Cardiac muscle cell (in vitro differentiated cells and primary cell): ENCODE measurements around the gene PMF1. TPM values are rescaled to one million over a fixed set of nuclear protein-coding genes. Genes with fewer than 3 reads are reported as not detected.

Source experiments
- DNase-seq, 2 donors: peaks; one replicate each; pipeline versions ENCODE4 v3.0.0 to v3.0.0-alpha.2; 2010 to 2017; ENCODE audit warnings: low read depth in 1 of 2, low spot score in 1 of 2
- H3K27ac ChIP-seq: fragments of 200-600 bp; sonication (generic); 2 replicates; pipeline ENCODE4 v1.5.1; 2016
- H3K27me3 ChIP-seq: fragments of 200-600 bp; sonication (generic); 2 replicates; pipeline ENCODE4 v1.6.0; 2016; ENCODE audit warnings: control low read depth
- H3K36me3 ChIP-seq: fragments of 200-600 bp; sonication (generic); 2 replicates; pipeline ENCODE4 v1.5.1; 2016; ENCODE audit warnings: control low read depth
- H3K4me1 ChIP-seq: fragments of 200-600 bp; sonication (generic); 2 replicates; pipeline ENCODE4 v1.8.1; 2017; ENCODE audit warnings: low read depth, mild to moderate bottlenecking, mixed run types
- H3K4me3 ChIP-seq: fragments of 200-600 bp; sonication (generic); 2 replicates; pipeline ENCODE4 v1.5.1; 2016; ENCODE audit warnings: mild to moderate bottlenecking
- H3K9me3 ChIP-seq: fragments of 200-600 bp; sonication (generic); 2 replicates; pipeline ENCODE4 v1.5.1; 2017; ENCODE audit warnings: low read depth, mild to moderate bottlenecking, control low read depth
- polyA plus RNA-seq: library from polyadenylated mRNA; unstranded; fragments of >200 nt; fragmentation: Nextera tagmentation; extraction: Ambion mirVana; gene quantifications from 2 replicates; pipeline ENCODE4 v1.2.1, GENCODE V29; 2016
- total RNA-seq: library from RNA; depleted of rRNA; stranded (reverse); fragments of >200 nt; gene quantifications from 2 replicates; pipeline ENCODE4 v1.2.3, GENCODE V29; 2016
- TF ChIP-seq, protein P1 (sequence below): IDR thresholded peaks from 2 replicates; pipeline ENCODE4 v1.5.1; 2012; ENCODE audit warnings: low read depth, mild to moderate bottlenecking, low read length

PMF1 gene, protein sequence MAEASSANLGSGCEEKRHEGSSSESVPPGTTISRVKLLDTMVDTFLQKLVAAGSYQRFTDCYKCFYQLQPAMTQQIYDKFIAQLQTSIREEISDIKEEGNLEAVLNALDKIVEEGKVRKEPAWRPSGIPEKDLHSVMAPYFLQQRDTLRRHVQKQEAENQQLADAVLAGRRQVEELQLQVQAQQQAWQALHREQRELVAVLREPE
- 106 and 129 TPM in 2 replicates for total RNA-seq
- 133 and 151 TPM in 2 replicates for polyA plus RNA-seq

DNA sequence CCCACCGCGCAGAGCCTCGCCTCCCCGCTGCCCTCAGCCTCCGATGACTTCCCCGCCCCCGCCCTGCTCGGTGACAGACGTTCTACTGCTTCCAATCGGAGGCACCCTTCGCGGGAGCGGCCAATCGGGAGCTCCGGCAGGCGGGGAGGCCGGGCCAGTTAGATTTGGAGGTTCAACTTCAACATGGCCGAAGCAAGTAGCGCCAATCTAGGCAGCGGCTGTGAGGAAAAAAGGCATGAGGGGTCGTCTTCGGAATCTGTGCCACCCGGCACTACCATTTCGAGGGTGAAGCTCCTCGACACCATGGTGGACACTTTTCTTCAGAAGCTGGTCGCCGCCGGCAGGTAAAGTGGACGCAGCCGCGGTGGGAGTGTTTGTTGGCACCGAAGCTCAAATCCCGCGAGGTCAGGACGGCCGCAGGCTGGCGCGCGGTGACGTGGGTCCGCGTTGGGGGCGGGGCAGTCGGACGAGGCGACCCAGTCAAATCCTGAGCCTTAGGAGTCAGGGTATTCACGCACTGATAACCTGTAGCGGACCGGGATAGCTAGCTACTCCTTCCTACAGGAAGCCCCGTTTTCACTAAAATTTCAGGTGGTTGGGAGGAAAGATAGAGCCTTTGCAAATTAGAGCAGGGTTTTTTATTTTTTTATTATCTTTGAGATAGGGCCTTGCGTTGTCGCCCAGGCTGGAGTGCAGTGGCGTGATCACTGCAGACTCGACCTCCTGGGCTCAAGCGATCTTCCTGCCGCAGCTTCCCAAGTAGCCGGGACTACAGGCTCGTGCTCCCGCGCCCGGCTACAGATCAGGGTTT lies at the start of gene PMF1:
PMF1 (plus strand) TSS at position 175 of the 811 bp plus-strand sequence; CDS start at position 184, 9 bp downstream.
- Histone ChIP-seq H3K9me3 (no peaks in the 10 kb centered on the region), H3K27me3 (no peaks in the 10 kb centered on the region), H3K36me3 (peaks cover 1% of the 10 kb centered on the region), H3K4me3 (peak within 1 kb of the TSS; percentile 48), H3K27ac (peak within 1 kb of the TSS; percentile 98), H3K4me1 (peaks cover 4% of the 10 kb centered on the region)
- DNase-seq, result peak; percentile 97
- TF ChIP-seq, protein P1, sequence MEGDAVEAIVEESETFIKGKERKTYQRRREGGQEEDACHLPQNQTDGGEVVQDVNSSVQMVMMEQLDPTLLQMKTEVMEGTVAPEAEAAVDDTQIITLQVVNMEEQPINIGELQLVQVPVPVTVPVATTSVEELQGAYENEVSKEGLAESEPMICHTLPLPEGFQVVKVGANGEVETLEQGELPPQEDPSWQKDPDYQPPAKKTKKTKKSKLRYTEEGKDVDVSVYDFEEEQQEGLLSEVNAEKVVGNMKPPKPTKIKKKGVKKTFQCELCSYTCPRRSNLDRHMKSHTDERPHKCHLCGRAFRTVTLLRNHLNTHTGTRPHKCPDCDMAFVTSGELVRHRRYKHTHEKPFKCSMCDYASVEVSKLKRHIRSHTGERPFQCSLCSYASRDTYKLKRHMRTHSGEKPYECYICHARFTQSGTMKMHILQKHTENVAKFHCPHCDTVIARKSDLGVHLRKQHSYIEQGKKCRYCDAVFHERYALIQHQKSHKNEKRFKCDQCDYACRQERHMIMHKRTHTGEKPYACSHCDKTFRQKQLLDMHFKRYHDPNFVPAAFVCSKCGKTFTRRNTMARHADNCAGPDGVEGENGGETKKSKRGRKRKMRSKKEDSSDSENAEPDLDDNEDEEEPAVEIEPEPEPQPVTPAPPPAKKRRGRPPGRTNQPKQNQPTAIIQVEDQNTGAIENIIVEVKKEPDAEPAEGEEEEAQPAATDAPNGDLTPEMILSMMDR, result no peak

DNA sequence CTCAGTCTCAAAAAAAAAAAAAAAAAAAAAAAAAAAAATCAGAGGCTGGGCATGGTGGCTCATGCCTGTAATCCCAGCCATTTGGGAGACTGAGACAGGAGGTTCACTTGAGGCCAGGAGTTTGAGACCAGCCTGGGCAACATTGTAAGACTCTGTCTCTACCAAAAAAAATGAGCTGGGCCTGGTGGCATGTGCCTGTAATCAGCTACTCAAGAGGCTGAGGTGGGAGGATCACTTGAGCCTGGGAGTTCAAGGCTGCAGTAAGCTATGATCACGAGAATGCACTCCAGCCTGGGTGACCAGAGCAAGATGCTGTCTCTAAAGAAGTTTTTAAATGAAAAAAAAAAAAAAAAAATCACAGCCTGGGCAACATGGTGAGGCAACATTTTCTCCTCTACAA lies 49.1 kb upstream of the PMF1 start:
- H3K36me3 ChIP-seq, result no peaks in the 10 kb centered on the region
- no peaks in the 10 kb centered on the region for H3K9me3 ChIP-seq
- H3K27me3 ChIP-seq, result no peaks in the 10 kb centered on the region
- no peak overlapping the region for H3K27ac ChIP-seq
- DNase-seq, result no peak
- TF ChIP-seq, protein P1, result no peak
- no peak overlapping the region for H3K4me3 ChIP-seq
- peaks cover 10% of the 10 kb centered on the region for H3K4me1 ChIP-seq

DNA sequence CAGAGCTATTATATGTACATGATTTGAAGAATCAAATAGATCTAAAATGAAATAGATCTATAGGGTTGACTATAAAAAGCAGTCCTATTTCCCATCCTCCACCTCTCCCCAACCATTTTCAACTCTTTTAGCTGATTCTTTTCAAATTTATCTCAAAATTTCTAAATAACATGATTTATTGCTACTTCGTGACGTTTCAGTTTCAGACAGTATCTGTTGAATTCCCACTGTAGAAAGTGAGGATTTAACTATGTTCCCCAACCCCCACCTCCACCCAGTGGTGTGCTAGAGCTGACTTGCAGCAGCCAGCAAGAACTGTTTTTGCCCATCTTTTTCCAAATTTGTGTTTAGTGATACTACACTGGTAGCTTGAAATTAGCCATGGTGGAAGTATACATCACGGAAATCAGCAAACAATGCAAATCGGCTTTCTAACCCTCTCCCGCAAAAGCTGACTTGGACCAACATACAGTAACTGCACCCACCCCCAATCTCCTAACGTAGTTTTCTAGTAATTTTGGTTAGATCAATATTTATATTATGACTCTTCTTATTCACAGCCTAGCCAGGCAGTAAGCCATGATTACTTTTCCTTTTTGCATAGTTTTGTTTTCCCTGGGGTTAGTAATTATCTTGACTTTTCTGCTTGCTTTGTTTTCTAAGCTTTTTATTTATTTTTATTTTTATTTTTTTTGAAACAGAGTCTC lies 48.5 kb upstream of the PMF1 start:
- Histone ChIP-seq H3K27ac (no peak overlapping the region), H3K36me3 (no peaks in the 10 kb centered on the region), H3K4me1 (peaks cover 10% of the 10 kb centered on the region), H3K9me3 (no peaks in the 10 kb centered on the region), H3K27me3 (no peaks in the 10 kb centered on the region), H3K4me3 (no peak overlapping the region)
- TF ChIP-seq, protein P1, result no peak
- DNase-seq, result no peak

DNA sequence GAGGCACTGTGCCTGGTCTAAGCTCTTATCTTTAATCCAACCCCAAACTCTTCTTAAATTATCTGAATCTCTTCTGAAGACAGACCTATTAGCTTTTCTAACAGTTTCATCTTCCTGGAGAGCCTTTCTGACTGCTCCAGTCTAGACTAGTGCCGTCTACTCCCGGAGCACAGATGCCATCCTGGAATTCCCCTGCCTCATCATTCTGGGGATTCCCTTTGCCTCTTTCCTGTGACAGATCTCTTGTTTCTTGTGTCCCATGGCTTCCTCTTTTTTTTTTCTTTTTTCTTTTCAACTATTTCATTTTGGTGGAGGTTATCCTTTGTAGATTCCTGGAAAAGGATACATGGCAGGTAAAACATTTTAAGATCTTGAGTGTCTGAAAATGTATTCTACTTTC lies 47.7 kb upstream of the PMF1 start:
- H3K4me3 ChIP-seq, result no peak overlapping the region
- H3K4me1 ChIP-seq, result peaks cover 10% of the 10 kb centered on the region
- TF ChIP-seq, protein P1, result no peak
- H3K27ac ChIP-seq, result no peak overlapping the region
- H3K27me3 ChIP-seq, result no peaks in the 10 kb centered on the region
- no peak for DNase-seq
- no peaks in the 10 kb centered on the region for H3K36me3 ChIP-seq
- no peaks in the 10 kb centered on the region for H3K9me3 ChIP-seq

DNA sequence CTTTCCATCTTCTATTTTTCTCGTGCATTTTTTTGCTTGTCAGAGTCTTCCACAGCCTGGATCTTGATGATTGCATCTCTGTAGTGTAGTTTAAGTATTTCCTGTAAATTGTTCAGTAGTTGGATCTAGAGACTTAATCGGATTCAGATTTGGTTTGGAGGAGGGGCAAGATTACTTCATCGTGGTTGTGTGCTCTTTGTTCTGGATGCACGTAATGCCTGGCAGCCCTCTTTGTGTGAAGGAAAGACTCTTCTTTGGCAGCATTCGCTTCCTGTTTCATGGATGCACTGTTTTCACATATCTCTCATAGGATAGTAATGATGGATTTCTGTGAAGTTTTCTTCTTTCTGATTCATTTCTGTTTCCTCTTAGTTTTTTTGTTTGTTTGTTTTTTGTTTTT lies 45.3 kb upstream of the PMF1 start:
- Histone ChIP-seq H3K27ac (no peak overlapping the region), H3K27me3 (no peaks in the 10 kb centered on the region), H3K4me3 (no peak overlapping the region), H3K4me1 (no peaks in the 10 kb centered on the region), H3K9me3 (no peaks in the 10 kb centered on the region), H3K36me3 (no peaks in the 10 kb centered on the region)
- DNase-seq, result peak in 1 of 2 donors; percentile 91
- TF ChIP-seq, protein P1, result no peak
